ENCODE data around the gene CAPN7.

Gene CAPN7

DNA sequence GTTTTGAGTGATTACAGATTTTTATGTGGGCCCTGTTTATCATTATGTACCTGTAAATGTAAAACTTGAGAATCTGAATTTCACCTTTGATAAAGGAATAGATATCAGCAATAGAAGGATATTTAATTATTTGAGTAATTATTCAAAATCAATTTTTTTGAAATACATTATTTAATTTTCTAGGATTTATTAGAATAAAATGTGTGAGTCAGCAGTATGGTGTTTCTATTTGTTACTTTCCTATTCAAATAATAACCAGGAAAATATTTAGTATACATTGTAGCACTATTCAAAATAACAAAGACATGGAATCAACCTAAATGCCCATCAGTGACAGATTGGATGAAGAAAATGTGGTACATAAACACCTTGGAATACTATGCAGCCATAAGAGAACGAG lies 22.1 kb downstream of the CAPN7 start:
- CTCF ChIA-PET: interaction anchor here (0.9 to 1.1 kb wide), 3 partner anchors 13 to 40 kb away, joined by 3 to 4 read pairs (median 4); no protein-coding TSS in a partner anchor
- TF ChIP-seq, protein P1, sequence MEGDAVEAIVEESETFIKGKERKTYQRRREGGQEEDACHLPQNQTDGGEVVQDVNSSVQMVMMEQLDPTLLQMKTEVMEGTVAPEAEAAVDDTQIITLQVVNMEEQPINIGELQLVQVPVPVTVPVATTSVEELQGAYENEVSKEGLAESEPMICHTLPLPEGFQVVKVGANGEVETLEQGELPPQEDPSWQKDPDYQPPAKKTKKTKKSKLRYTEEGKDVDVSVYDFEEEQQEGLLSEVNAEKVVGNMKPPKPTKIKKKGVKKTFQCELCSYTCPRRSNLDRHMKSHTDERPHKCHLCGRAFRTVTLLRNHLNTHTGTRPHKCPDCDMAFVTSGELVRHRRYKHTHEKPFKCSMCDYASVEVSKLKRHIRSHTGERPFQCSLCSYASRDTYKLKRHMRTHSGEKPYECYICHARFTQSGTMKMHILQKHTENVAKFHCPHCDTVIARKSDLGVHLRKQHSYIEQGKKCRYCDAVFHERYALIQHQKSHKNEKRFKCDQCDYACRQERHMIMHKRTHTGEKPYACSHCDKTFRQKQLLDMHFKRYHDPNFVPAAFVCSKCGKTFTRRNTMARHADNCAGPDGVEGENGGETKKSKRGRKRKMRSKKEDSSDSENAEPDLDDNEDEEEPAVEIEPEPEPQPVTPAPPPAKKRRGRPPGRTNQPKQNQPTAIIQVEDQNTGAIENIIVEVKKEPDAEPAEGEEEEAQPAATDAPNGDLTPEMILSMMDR (IDR thresholded peaks at IDR 0.05; ENCODE audit: control extremely low read depth, extremely low read depth, low read depth, missing control alignments): no peak
- no peak for DNase-seq (ENCODE audit: extremely low spot score)
- POLR2A ChIA-PET: no interaction called here

DNA sequence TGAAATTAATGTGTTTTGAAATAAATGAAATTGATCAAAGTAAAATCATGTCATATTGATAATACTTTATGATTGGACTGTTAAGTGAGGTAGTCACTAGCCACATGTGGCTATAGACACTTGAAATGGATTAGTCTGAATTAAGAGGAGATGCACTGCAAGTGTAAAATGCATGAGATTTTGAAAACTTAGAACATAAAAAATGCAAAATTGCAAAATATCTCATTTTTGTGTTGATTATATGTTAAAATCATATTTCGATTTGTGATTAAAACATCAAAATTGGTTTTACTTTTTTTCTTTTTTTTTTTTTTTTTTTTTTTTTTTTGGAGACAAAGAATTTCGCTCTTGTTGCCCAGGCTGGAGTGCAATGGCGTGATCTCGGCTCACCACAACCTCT lies 23.2 kb downstream of the CAPN7 start:
- no peak for DNase-seq (ENCODE audit: extremely low spot score)
- ChIA-PET CTCF (interaction anchor here (1.1 kb wide), 1 partner anchor 12 kb away, joined by 4 read pairs; no protein-coding TSS in a partner anchor), POLR2A (no interaction called here)
- TF ChIP-seq, protein P1 (IDR thresholded peaks at IDR 0.05; ENCODE audit: control extremely low read depth, extremely low read depth, low read depth, missing control alignments): no peak

DNA sequence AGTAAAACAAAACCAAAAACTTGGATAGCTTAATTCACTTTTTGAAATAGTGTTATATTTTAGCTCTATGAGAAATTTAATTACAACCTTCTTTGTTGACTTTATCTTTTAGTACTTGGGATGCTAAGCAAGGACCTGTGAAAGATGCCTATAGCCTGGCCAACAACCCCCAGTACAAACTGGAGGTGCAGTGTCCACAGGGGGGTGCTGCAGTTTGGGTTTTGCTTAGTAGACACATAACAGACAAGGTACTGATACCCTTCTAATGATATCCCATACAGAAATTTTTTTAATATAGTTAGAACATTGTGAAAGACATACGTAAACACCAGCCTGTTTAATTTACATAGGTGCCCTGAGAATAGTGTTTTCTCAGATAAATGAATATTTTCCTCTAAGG lies 35.3 kb downstream of the CAPN7 start:
- ChIA-PET POLR2A (no interaction called here), CTCF (interaction anchor here (0.8 to 3.9 kb wide), 3 partner anchors 13 to 38 kb away, joined by 3 to 22 read pairs (median 4); no protein-coding TSS in a partner anchor)
- TF ChIP-seq, protein P1 (IDR thresholded peaks at IDR 0.05; ENCODE audit: control extremely low read depth, extremely low read depth, low read depth, missing control alignments): peak; percentile 37
- peak; percentile 33 for DNase-seq (ENCODE audit: extremely low spot score)

DNA sequence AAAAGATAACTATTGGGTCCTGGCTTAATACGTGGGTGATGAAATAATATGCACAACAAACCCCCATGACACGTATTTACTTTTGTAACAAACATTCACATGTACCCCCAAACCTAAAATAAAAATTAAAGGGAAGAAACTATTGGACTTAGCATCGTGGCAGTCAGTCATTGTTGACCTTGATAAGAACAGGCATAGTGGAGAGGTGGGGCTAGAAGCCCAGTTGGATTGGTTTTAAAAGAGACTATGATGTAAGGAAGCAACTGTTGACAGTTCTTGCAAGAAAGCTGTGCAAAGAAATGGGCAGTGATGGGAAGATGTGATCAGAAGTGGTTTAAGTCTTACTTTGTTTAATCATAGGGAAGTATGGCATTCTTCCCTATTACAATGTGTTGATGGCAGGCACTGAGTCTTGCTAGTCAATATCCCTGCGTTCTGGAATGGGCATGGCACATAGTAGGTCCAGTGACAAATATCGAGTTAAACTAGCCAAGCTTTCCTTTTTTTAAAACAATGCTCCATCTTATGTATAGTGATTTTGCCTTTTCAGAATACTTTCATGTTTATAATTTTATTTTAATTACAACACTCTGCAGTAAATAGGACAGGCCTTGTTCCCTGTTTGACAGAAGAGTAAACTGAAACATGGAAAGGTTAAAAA lies 37.9 kb downstream of the CAPN7 start:
- ChIA-PET POLR2A (no interaction called here), CTCF (interaction anchor here (0.7 to 2.0 kb wide), 6 partner anchors 12 to 161 kb away, joined by 3 to 7 read pairs (median 4); no protein-coding TSS in a partner anchor)

DNA sequence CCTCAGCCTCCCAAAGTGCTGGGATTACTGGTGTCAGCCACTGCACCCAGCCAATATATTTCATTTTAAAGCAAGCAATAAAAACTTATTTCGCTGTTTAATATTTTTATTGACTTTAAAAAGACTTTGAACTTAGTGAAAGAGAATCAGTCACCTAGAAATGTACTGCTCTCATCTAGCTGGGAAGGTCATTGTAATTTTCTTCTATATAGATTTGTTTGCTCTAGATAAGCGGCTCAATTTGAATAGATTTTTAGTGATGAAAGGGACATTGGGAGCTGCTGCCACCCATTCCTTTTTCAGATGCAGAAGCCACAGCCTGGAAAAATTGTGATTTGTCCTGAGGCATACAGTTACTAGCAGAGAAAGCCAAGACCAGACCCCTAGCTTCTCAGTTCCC lies 40.1 kb downstream of the CAPN7 start:
- DNase-seq (ENCODE audit: extremely low spot score): no peak
- TF ChIP-seq, protein P1 (IDR thresholded peaks at IDR 0.05; ENCODE audit: control extremely low read depth, extremely low read depth, low read depth, missing control alignments): no peak
- POLR2A ChIA-PET: no interaction called here
- CTCF ChIA-PET: interaction anchor here (1.0 to 1.8 kb wide), 3 partner anchors 22 to 52 kb away, joined by 3 to 8 read pairs (median 4); no protein-coding TSS in a partner anchor

More for the DNA sequence above, 37.9 kb downstream of the CAPN7 start:
- DNase-seq (ENCODE audit: extremely low spot score): no peak
- TF ChIP-seq, protein P1 (IDR thresholded peaks at IDR 0.05; ENCODE audit: control extremely low read depth, extremely low read depth, low read depth, missing control alignments): no peak

DNA sequence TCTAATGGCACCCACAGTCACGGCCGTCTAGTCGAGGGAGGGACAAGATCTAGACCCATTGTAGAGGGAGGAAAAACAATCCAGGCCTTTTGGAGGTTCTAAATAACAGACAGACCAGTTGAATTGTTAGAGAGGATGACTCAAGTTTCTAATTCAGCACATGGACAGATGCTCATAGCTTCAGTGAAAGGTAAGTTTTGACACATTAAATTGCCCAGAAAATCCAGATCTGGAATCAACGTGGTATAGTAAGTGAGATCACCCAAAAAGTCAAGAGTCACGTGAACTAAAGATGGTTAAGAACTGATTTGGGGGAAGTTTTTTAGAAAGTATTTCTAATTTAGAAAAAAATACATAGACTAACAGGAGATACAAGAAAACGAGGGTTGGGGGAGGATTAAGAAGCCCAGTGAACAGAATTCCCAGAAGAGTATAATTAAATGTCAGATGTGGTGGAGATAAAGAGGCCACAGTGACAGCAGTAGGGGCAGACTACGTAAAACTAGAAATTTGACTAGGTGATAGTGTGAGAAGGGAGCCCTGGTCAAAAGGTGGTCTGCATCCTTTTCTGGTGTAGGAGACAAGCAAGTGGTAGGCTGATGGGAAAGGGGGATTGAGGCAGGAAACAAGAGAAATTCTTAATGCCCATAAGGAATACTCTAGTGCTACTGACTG lies 47.1 kb downstream of the CAPN7 start:
- POLR2A ChIA-PET: no interaction called here
- CTCF ChIA-PET: interaction anchor here (1.5 kb wide), 1 partner anchor 15 kb away, joined by 4 read pairs; no protein-coding TSS in a partner anchor
- no peak for DNase-seq (ENCODE audit: extremely low spot score)
- TF ChIP-seq, protein P1 (IDR thresholded peaks at IDR 0.05; ENCODE audit: control extremely low read depth, extremely low read depth, low read depth, missing control alignments): no peak

Data from GM10248 (cell line).